ENCODE results near the gene TAC1. TPM values are rescaled to one million over a fixed set of nuclear protein-coding genes. Genes with fewer than 3 reads are reported as not detected.

Gene TAC1
- total RNA-seq, 1 donor from 2014 or later = not detected

- no peak overlapping the region for H3K4me3 ChIP-seq
- no peak for DNase-seq
Measured at GRCh38 chr7:97722386-97722785, 9.5 kb upstream of the TAC1 start.

GRCh38 chr7:97732565-97733275, 834 bp downstream of the TAC1 start:
- peaks cover 19% of the 10 kb centered on the region for H3K4me1 ChIP-seq
- TF ChIP-seq CTCF (IDR thresholded peaks at IDR 0.05; ENCODE audit: borderline replicate concordance) = no peak
- H3K27me3 ChIP-seq (ENCODE audit: low read depth) = peaks cover 99% of the 10 kb centered on the region
- no peaks in the 10 kb centered on the region for H3K9me3 ChIP-seq (replicated peaks)
- peak overlapping the region; percentile 50 for H3K4me3 ChIP-seq
- intact Hi-C loops (cut with micrococcal nuclease) = no loop called here
- no peak overlapping the region for H3K27ac ChIP-seq (replicated peaks)
- no peak for DNase-seq
- H3K36me3 ChIP-seq = no peaks in the 10 kb centered on the region

More at GRCh38 chr7:97722386-97722785, 9.5 kb upstream of the TAC1 start:
- TF ChIP-seq CTCF (IDR thresholded peaks at IDR 0.05; ENCODE audit: borderline replicate concordance) = no peak
- Histone ChIP-seq H3K4me1 (no peaks in the 10 kb centered on the region), H3K9me3 (replicated peaks) (peaks cover 8% of the 10 kb centered on the region), H3K27me3 (ENCODE audit: low read depth) (peaks cover 2% of the 10 kb centered on the region), H3K36me3 (no peaks in the 10 kb centered on the region), H3K27ac (replicated peaks) (no peak overlapping the region)
- intact Hi-C loops (cut with micrococcal nuclease) = no loop called here

- intact Hi-C loops (cut with micrococcal nuclease) = no loop called here
- Histone ChIP-seq H3K4me1 (peaks cover 19% of the 10 kb centered on the region), H3K36me3 (no peaks in the 10 kb centered on the region), H3K27ac (replicated peaks) (no peak overlapping the region), H3K4me3 (peak overlapping the region; percentile 50), H3K27me3 (ENCODE audit: low read depth) (peaks cover 98% of the 10 kb centered on the region), H3K9me3 (replicated peaks) (no peaks in the 10 kb centered on the region)
- DNase-seq = no peak
- TF ChIP-seq CTCF (IDR thresholded peaks at IDR 0.05; ENCODE audit: borderline replicate concordance) = no peak
Measured at GRCh38 chr7:97733276-97734161, 1.6 kb downstream of the TAC1 start.

GRCh38 chr7:97734255-97734654, 2.4 kb downstream of the TAC1 start:
- intact Hi-C loops (cut with micrococcal nuclease) = no loop called here

More at GRCh38 chr7:97734255-97734654, 2.4 kb downstream of the TAC1 start:
- Histone ChIP-seq H3K4me3 (no peak overlapping the region), H3K9me3 (replicated peaks) (no peaks in the 10 kb centered on the region), H3K27me3 (ENCODE audit: low read depth) (peaks cover 98% of the 10 kb centered on the region), H3K4me1 (peaks cover 19% of the 10 kb centered on the region), H3K27ac (replicated peaks) (no peak overlapping the region), H3K36me3 (no peaks in the 10 kb centered on the region)
- no peak for TF ChIP-seq CTCF (IDR thresholded peaks at IDR 0.05; ENCODE audit: borderline replicate concordance)
- no peak for DNase-seq
